SK-N-SH (cell line): ENCODE measurements around the gene PHLPP1. TPM values are rescaled to one million over a fixed set of nuclear protein-coding genes. Genes with fewer than 3 reads are reported as not detected.

Source experiments
- CTCF ChIA-PET: fragments of 300-600, 350-600 bp; formaldehyde crosslinking; extraction: SDS; loops from one replicate; lab custom pipeline; 2021; lab: Yijun Ruan, JAX
- POLR2A ChIA-PET: fragments of 350-600 bp; sonication (Branson Sonifier 250); formaldehyde crosslinking; extraction: SDS; loops from one replicate; lab custom pipeline; 2020; ENCODE audit warnings: antibody characterized with exemption, inconsistent platforms; lab: Yijun Ruan, JAX
- DNase-seq: peaks from one replicate; pipeline ENCODE4 v3.0.0; 2012
- H2AFZ ChIP-seq: fragments of 200-600 bp; sonication (generic); 2 replicates; pipeline ENCODE4 v1.8.1; 2016; ENCODE audit warnings: antibody characterized with exemption, mild to moderate bottlenecking, low read depth
- H3F3A ChIP-seq: fragments of 200-600 bp; sonication (generic); replicated peaks from 2 replicates; pipeline ENCODE3; 2016; ENCODE audit warnings: antibody characterized with exemption, mild to moderate bottlenecking; ENCODE audit not compliant: insufficient read depth
- H3K27ac ChIP-seq, 2 experiments: fragments of 200-500 bp in 1 of 2; fragments of 200-600 bp in 1 of 2; sonication (Bioruptor generic) in 1 of 2; sonication (generic), shearing (Covaris generic) in 1 of 2; 2 replicates each; pipeline versions ENCODE4 v1.5.1 to v1.6.1; 2014 to 2016; ENCODE audit warnings: low read depth in 2 of 2, inconsistent platforms in 1 of 2, low read length in 1 of 2, mild to moderate bottlenecking in 1 of 2, mixed read lengths in 1 of 2
- H3K27me3 ChIP-seq: fragments of 200-600 bp; sonication (generic), shearing (Covaris generic); 2 replicates; pipeline ENCODE4 v1.6.1; 2016; ENCODE audit warnings: mixed run types; ENCODE audit not compliant: insufficient read depth
- H3K36me3 ChIP-seq, 2 experiments: fragments of 200-500 bp in 1 of 2; fragments of 200-600 bp in 1 of 2; sonication (Bioruptor generic) in 1 of 2; sonication (generic) in 1 of 2; replicated peaks in 1 of 2; 2 replicates each; pipeline versions ENCODE3 to v1.5.1; 2014 to 2016; ENCODE audit warnings: low read length in 1 of 2, mild to moderate bottlenecking in 1 of 2; ENCODE audit not compliant: insufficient read depth in 2 of 2, control insufficient read depth in 1 of 2
- H3K4me1 ChIP-seq, 2 experiments: fragments of 200-500 bp in 1 of 2; fragments of 200-600 bp in 1 of 2; sonication (Bioruptor generic) in 1 of 2; sonication (generic), shearing (Covaris generic) in 1 of 2; 2 replicates each; pipeline versions ENCODE4 v1.5.1 to v1.6.1; 2014 to 2016; ENCODE audit warnings: low read depth in 1 of 2, low read length in 1 of 2, mixed run types in 1 of 2; ENCODE audit not compliant: insufficient read depth in 2 of 2, control insufficient read depth in 1 of 2
- H3K4me2 ChIP-seq: fragments of 200-600 bp; sonication (generic), shearing (Covaris generic); 2 replicates; pipeline ENCODE4 v1.6.1; 2017; ENCODE audit warnings: mixed run types
- H3K4me3 ChIP-seq, 2 experiments: fragments of 200-500 bp in 1 of 2; fragments of 200-600 bp in 1 of 2; sonication (Bioruptor generic) in 1 of 2; sonication (generic), shearing (Covaris generic) in 1 of 2; 2 replicates each; pipeline versions ENCODE4 v1.5.1 to v1.8.1; 2014 to 2016; ENCODE audit warnings: low read depth in 2 of 2, inconsistent platforms in 1 of 2, low read length in 1 of 2, mild to moderate bottlenecking in 1 of 2, mixed read lengths in 1 of 2, moderate library complexity in 1 of 2
- H3K79me2 ChIP-seq: fragments of 200-600 bp; sonication (generic); 2 replicates; pipeline ENCODE4 v1.8.1; 2017; ENCODE audit warnings: mild to moderate bottlenecking; ENCODE audit not compliant: insufficient read depth
- H3K9ac ChIP-seq: fragments of 200-600 bp; sonication (generic); 2 replicates; pipeline ENCODE4 v1.6.1; 2017; ENCODE audit warnings: mixed run types
- H3K9me2 ChIP-seq: fragments of 200-600 bp; sonication (generic); 2 replicates; pipeline ENCODE4 v1.6.1; 2017; ENCODE audit warnings: mixed run types
- H3K9me3 ChIP-seq: fragments of 200-600 bp; sonication (generic); 2 replicates; pipeline ENCODE4 v1.6.1; 2017; ENCODE audit warnings: mixed run types, mild to moderate bottlenecking, moderate library complexity
- H4K20me1 ChIP-seq: fragments of 200-600 bp; sonication (generic); 2 replicates; pipeline ENCODE4 v1.6.1; 2017; ENCODE audit warnings: mild to moderate bottlenecking, mixed run types; ENCODE audit not compliant: insufficient read depth
- ELF1 ChIP-seq: IDR thresholded peaks from 2 replicates; pipeline ENCODE4 v1.4.0; 2012
- EZH2phosphoT487 ChIP-seq: fragments of 200-600 bp; sonication (generic); IDR thresholded peaks from 2 replicates; pipeline ENCODE4 v1.6.1; 2017; ENCODE audit warnings: low read depth, mixed run types, mild to moderate bottlenecking, antibody characterized with exemption, moderate library complexity, borderline replicate concordance
- FOXJ3 ChIP-seq: sonication (generic); formaldehyde crosslinking; IDR thresholded peaks from 2 replicates; pipeline ENCODE4 v1.5.1; 2020; ENCODE audit warnings: mild to moderate bottlenecking, missing genetic modification reagents
- FOXM1 ChIP-seq: IDR thresholded peaks from 2 replicates; pipeline ENCODE4 v1.4.0; 2012; ENCODE audit warnings: low read depth, mild to moderate bottlenecking
- JUND ChIP-seq: IDR thresholded peaks from 2 replicates; pipeline ENCODE4 v1.4.0; 2012
- MXI1 ChIP-seq: IDR thresholded peaks from 2 replicates; pipeline ENCODE4 v1.6.1; 2012; ENCODE audit warnings: mild to moderate bottlenecking, low read depth, low read length, improper control_type of control experiment
- NRF1 ChIP-seq: IDR thresholded peaks from 2 replicates; pipeline ENCODE4 v1.6.1; 2012; ENCODE audit warnings: low read depth, mild to moderate bottlenecking, low read length
- POLR2AphosphoS5 ChIP-seq: IDR thresholded peaks from 2 replicates; pipeline ENCODE4 v1.6.1; 2012; ENCODE audit warnings: low read depth, low read length
- RAD21 ChIP-seq: IDR thresholded peaks from 2 replicates; pipeline ENCODE4 v1.6.1; 2012; ENCODE audit warnings: mild to moderate bottlenecking, low read length
- RCOR1 ChIP-seq: fragments of 150-350 bp; IDR thresholded peaks from 2 replicates; pipeline ENCODE4 v1.6.1; 2017; ENCODE audit warnings: antibody characterized with exemption, low read length
- RXRA ChIP-seq: IDR thresholded peaks from 2 replicates; pipeline ENCODE4 v1.4.0; 2012; ENCODE audit warnings: low read depth, mild to moderate bottlenecking, borderline replicate concordance
- TAF1 ChIP-seq: IDR thresholded peaks from 2 replicates; pipeline ENCODE4 v1.6.1; 2012; ENCODE audit warnings: low read depth, mild to moderate bottlenecking, low read length, moderate library complexity, borderline replicate concordance
- TCF12 ChIP-seq: IDR thresholded peaks from 2 replicates; pipeline ENCODE4 v1.4.0; 2012
- YY1 ChIP-seq: IDR thresholded peaks from 2 replicates; pipeline ENCODE4 v1.4.0; 2012; ENCODE audit warnings: low read depth, mild to moderate bottlenecking
- WGBS: methylation state at CpG from one replicate; pipeline ENCODE4 v1.1.6; 2017; ENCODE audit warnings: low lambda C conversion rate; 5-methylcytosine and 5-hydroxymethylcytosine counted together
- polyA plus RNA-seq, 3 experiments: library from polyadenylated mRNA; depleted of rRNA; stranded (reverse); fragments of >200 nt; gene quantifications; 2 replicates each; pipeline ENCODE4 v1.2.3, GENCODE V29; 2012
- TF ChIP-seq, protein P1 (sequence below): IDR thresholded peaks from 2 replicates; pipeline ENCODE4 v1.4.0; 2012; ENCODE audit warnings: low read depth
- TF ChIP-seq, protein P2 (sequence below): IDR thresholded peaks from 2 replicates; pipeline ENCODE4 v1.4.0; 2012; ENCODE audit warnings: low read depth, borderline replicate concordance
- TF ChIP-seq, protein P3 (sequence below): fragments of 150-350 bp; IDR thresholded peaks from 2 replicates; pipeline ENCODE4 v1.6.1; 2016; ENCODE audit warnings: mild to moderate bottlenecking, low read depth, low read length
- TF ChIP-seq, protein P4 (sequence below): IDR thresholded peaks from 2 replicates; pipeline ENCODE4 v1.4.0; 2012; ENCODE audit warnings: low read depth, borderline replicate concordance
- TF ChIP-seq, protein P5 (sequence below): fragments of 200-600 bp; sonication (generic); IDR thresholded peaks from 2 replicates; pipeline ENCODE4 v1.6.1; 2017; ENCODE audit warnings: antibody characterized with exemption, mild to moderate bottlenecking, moderate library complexity
- TF ChIP-seq, protein P6 (sequence below): IDR thresholded peaks from 2 replicates; pipeline ENCODE4 v1.6.1; 2012; ENCODE audit warnings: mild to moderate bottlenecking, low read depth, low read length, moderate library complexity

The PHLPP1 gene
- polyA plus RNA-seq, 1 of the 3 experiments (the other 2 are of a cell fraction): 4.6 TPM

DNA sequence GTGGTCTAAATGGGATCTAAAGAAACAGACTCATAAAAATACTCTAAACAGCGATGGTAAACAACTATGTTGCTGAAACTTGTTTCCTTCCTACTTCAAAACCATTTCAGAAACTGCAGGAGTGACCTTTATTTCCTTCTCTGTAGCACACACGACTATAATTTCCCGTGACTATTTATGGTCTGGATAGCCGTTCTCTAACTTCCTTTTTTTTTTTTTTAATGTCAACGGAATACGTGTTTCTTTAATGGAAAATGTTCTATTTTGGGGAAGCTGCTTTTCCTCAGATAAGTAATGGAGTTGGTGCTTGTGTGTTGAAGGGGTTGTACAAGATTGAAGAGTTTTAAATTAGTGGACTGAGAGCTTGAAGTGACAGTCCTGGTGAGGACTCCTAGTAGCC, 224.1 kb downstream of the PHLPP1 start:
- Histone ChIP-seq H3K4me2 (no peak overlapping the region), H3K36me3 (peaks cover 0 to 2% of the 10 kb centered on the region in 2 experiments), H3K4me1 (0 out of 4 replicates have a peak, but pooled peaks cover 0 to 3% of the 10 kb centered on the region in 2 experiments), H3K9me3 (no peaks in the 10 kb centered on the region), H3K27me3 (no peaks in the 10 kb centered on the region), H3K27ac (no peak overlapping the region), H3K9ac (no peak overlapping the region), H3K79me2 (no peaks in the 10 kb centered on the region), H4K20me1 (no peaks in the 10 kb centered on the region), H3F3A (peaks cover 6% of the 10 kb centered on the region), H2AFZ (no peak overlapping the region), H3K4me3 (no peak overlapping the region), H3K9me2 (no peaks in the 10 kb centered on the region)
- WGBS: 91% methylated on average over 6 of the region's 6 CpGs
- ChIA-PET POLR2A (no interaction called here), CTCF (no interaction called here)
- no peak for DNase-seq
- TF ChIP-seq NRF1 (no peak), FOXM1 (no peak), MXI1 (no peak), TCF12 (no peak), JUND (no peak), RCOR1 (no peak), RAD21 (no peak), POLR2AphosphoS5 (no peak), RXRA (no peak), TAF1 (no peak), ELF1 (no peak), FOXJ3 (CRISPR knock-in tag) (no peak), YY1 (no peak), EZH2phosphoT487 (no peak)
- TF ChIP-seq, protein P1, sequence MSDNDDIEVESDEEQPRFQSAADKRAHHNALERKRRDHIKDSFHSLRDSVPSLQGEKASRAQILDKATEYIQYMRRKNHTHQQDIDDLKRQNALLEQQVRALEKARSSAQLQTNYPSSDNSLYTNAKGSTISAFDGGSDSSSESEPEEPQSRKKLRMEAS: no peak
- TF ChIP-seq, protein P2, sequence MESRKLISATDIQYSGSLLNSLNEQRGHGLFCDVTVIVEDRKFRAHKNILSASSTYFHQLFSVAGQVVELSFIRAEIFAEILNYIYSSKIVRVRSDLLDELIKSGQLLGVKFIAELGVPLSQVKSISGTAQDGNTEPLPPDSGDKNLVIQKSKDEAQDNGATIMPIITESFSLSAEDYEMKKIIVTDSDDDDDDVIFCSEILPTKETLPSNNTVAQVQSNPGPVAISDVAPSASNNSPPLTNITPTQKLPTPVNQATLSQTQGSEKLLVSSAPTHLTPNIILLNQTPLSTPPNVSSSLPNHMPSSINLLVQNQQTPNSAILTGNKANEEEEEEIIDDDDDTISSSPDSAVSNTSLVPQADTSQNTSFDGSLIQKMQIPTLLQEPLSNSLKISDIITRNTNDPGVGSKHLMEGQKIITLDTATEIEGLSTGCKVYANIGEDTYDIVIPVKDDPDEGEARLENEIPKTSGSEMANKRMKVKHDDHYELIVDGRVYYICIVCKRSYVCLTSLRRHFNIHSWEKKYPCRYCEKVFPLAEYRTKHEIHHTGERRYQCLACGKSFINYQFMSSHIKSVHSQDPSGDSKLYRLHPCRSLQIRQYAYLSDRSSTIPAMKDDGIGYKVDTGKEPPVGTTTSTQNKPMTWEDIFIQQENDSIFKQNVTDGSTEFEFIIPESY: no peak
- TF ChIP-seq, protein P3, sequence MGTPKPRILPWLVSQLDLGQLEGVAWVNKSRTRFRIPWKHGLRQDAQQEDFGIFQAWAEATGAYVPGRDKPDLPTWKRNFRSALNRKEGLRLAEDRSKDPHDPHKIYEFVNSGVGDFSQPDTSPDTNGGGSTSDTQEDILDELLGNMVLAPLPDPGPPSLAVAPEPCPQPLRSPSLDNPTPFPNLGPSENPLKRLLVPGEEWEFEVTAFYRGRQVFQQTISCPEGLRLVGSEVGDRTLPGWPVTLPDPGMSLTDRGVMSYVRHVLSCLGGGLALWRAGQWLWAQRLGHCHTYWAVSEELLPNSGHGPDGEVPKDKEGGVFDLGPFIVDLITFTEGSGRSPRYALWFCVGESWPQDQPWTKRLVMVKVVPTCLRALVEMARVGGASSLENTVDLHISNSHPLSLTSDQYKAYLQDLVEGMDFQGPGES: no peak
- TF ChIP-seq, protein P4, sequence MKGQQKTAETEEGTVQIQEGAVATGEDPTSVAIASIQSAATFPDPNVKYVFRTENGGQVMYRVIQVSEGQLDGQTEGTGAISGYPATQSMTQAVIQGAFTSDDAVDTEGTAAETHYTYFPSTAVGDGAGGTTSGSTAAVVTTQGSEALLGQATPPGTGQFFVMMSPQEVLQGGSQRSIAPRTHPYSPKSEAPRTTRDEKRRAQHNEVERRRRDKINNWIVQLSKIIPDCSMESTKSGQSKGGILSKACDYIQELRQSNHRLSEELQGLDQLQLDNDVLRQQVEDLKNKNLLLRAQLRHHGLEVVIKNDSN: no peak
- TF ChIP-seq, protein P5, sequence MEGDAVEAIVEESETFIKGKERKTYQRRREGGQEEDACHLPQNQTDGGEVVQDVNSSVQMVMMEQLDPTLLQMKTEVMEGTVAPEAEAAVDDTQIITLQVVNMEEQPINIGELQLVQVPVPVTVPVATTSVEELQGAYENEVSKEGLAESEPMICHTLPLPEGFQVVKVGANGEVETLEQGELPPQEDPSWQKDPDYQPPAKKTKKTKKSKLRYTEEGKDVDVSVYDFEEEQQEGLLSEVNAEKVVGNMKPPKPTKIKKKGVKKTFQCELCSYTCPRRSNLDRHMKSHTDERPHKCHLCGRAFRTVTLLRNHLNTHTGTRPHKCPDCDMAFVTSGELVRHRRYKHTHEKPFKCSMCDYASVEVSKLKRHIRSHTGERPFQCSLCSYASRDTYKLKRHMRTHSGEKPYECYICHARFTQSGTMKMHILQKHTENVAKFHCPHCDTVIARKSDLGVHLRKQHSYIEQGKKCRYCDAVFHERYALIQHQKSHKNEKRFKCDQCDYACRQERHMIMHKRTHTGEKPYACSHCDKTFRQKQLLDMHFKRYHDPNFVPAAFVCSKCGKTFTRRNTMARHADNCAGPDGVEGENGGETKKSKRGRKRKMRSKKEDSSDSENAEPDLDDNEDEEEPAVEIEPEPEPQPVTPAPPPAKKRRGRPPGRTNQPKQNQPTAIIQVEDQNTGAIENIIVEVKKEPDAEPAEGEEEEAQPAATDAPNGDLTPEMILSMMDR: no peak
- TF ChIP-seq, protein P6, sequence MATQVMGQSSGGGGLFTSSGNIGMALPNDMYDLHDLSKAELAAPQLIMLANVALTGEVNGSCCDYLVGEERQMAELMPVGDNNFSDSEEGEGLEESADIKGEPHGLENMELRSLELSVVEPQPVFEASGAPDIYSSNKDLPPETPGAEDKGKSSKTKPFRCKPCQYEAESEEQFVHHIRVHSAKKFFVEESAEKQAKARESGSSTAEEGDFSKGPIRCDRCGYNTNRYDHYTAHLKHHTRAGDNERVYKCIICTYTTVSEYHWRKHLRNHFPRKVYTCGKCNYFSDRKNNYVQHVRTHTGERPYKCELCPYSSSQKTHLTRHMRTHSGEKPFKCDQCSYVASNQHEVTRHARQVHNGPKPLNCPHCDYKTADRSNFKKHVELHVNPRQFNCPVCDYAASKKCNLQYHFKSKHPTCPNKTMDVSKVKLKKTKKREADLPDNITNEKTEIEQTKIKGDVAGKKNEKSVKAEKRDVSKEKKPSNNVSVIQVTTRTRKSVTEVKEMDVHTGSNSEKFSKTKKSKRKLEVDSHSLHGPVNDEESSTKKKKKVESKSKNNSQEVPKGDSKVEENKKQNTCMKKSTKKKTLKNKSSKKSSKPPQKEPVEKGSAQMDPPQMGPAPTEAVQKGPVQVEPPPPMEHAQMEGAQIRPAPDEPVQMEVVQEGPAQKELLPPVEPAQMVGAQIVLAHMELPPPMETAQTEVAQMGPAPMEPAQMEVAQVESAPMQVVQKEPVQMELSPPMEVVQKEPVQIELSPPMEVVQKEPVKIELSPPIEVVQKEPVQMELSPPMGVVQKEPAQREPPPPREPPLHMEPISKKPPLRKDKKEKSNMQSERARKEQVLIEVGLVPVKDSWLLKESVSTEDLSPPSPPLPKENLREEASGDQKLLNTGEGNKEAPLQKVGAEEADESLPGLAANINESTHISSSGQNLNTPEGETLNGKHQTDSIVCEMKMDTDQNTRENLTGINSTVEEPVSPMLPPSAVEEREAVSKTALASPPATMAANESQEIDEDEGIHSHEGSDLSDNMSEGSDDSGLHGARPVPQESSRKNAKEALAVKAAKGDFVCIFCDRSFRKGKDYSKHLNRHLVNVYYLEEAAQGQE: no peak
